ENCODE measurements around the gene SLC35F3.

DNA sequence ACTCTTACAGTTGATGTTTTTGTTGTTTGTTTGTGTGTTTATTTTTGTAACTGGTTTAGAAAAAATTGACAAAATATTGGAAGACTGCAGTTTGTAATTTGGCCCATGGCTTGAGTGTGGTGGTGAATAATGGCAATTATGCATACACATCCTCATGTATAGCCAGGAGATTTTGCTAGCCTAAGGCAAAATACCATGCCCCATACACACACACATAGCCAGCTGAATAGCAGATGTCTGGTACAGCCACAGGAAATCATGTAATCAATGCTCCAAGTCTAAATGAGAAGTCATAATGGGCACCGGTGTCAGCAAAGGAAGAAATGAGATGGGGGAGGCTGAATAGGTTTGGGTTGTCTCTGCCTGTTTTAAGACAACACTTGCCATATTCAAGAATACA, 333.6 kb downstream of the SLC35F3 start:
- TF ChIP-seq, protein P1, sequence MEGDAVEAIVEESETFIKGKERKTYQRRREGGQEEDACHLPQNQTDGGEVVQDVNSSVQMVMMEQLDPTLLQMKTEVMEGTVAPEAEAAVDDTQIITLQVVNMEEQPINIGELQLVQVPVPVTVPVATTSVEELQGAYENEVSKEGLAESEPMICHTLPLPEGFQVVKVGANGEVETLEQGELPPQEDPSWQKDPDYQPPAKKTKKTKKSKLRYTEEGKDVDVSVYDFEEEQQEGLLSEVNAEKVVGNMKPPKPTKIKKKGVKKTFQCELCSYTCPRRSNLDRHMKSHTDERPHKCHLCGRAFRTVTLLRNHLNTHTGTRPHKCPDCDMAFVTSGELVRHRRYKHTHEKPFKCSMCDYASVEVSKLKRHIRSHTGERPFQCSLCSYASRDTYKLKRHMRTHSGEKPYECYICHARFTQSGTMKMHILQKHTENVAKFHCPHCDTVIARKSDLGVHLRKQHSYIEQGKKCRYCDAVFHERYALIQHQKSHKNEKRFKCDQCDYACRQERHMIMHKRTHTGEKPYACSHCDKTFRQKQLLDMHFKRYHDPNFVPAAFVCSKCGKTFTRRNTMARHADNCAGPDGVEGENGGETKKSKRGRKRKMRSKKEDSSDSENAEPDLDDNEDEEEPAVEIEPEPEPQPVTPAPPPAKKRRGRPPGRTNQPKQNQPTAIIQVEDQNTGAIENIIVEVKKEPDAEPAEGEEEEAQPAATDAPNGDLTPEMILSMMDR (IDR thresholded peaks at IDR 0.05) = no peak
- TF ChIP-seq POLR2A (IDR thresholded peaks at IDR 0.05) = no peak
- no peak for TF ChIP-seq EP300 (IDR thresholded peaks at IDR 0.05)
